GM23338 (cell line): ENCODE results near the gene BTN1A1. TPM values are rescaled to one million over a fixed set of nuclear protein-coding genes. Genes with fewer than 3 reads are reported as not detected.

Experiments
- ATAC-seq: fragments of 200-7000 bp; cut with Tn5 transposase; 3 replicates; pipeline ENCODE4 v1.9.1; 2020
- DNase-seq: peaks from one replicate; pipeline ENCODE4 v3.0.0-alpha.2; 2015; ENCODE audit warnings: low spot score
- H2AFZ ChIP-seq: fragments of 200-600 bp; sonication (generic); 2 replicates; pipeline ENCODE4 v1.8.0; 2016; ENCODE audit warnings: antibody characterized with exemption, mild to moderate bottlenecking, moderate library complexity
- H3F3A ChIP-seq: fragments of 200-600 bp; sonication (generic); replicated peaks from 2 replicates; pipeline ENCODE4 v1.8.0; 2017; ENCODE audit warnings: antibody characterized with exemption, mixed run types, low read depth
- H3K27ac ChIP-seq: fragments of 200-600 bp; sonication (generic); 2 replicates; pipeline ENCODE4 v1.6.1; 2016; ENCODE audit warnings: low read depth
- H3K27me3 ChIP-seq: fragments of 200-600 bp; sonication (generic); 2 replicates; pipeline ENCODE4 v1.8.0; 2016; ENCODE audit warnings: mild to moderate bottlenecking, mixed run types, moderate library complexity; ENCODE audit not compliant: insufficient read depth
- H3K36me3 ChIP-seq: fragments of 200-600 bp; sonication (generic); 2 replicates; pipeline ENCODE4 v1.8.0; 2016; ENCODE audit warnings: mild to moderate bottlenecking; ENCODE audit not compliant: insufficient read depth
- H3K4me1 ChIP-seq: fragments of 200-600 bp; sonication (generic); 2 replicates; pipeline ENCODE4 v1.8.0; 2016; ENCODE audit warnings: mild to moderate bottlenecking, moderate library complexity; ENCODE audit not compliant: insufficient read depth
- H3K4me2 ChIP-seq: fragments of 200-600 bp; sonication (generic); 2 replicates; pipeline ENCODE4 v1.7.1; 2017; ENCODE audit warnings: mixed run types
- H3K4me3 ChIP-seq: fragments of 200-600 bp; sonication (generic); 2 replicates; pipeline ENCODE4 v1.6.1; 2016; ENCODE audit warnings: mixed run types
- H3K79me2 ChIP-seq: fragments of 200-600 bp; sonication (generic); replicated peaks from 2 replicates; pipeline ENCODE4 v1.8.0; 2017; ENCODE audit warnings: mild to moderate bottlenecking; ENCODE audit not compliant: insufficient read depth
- H3K9me2 ChIP-seq: fragments of 200-600 bp; sonication (generic); 2 replicates; pipeline ENCODE4 v1.8.0; 2017; ENCODE audit not compliant: insufficient read depth
- H4K20me1 ChIP-seq: fragments of 200-600 bp; sonication (generic); replicated peaks from 2 replicates; pipeline ENCODE4 v1.8.0; 2017; ENCODE audit warnings: mild to moderate bottlenecking; ENCODE audit not compliant: insufficient read depth
- H3K27ac Mint-ChIP-seq: 2 replicates; pipeline ENCODE4 v1.8.0; 2020; ENCODE audit warnings: inconsistent platforms, mild to moderate bottlenecking, moderate library complexity, mixed read lengths
- H3K27me3 Mint-ChIP-seq: 3 replicates; pipeline ENCODE4 v1.8.0; 2022; ENCODE audit warnings: low read depth, mild to moderate bottlenecking, moderate library complexity, mixed read lengths, inconsistent platforms; ENCODE audit not compliant: insufficient read depth, poor library complexity
- H3K36me3 Mint-ChIP-seq: 3 replicates; pipeline ENCODE4 v1.8.0; 2021; ENCODE audit warnings: low read depth, mild to moderate bottlenecking, inconsistent platforms, moderate library complexity, mixed read lengths
- H3K4me1 Mint-ChIP-seq: 3 replicates; pipeline ENCODE4 v1.8.0; 2020; ENCODE audit warnings: mild to moderate bottlenecking, inconsistent platforms, mixed read lengths
- H3K4me3 Mint-ChIP-seq: 3 replicates; pipeline ENCODE4 v1.8.0; 2021; ENCODE audit warnings: moderate library complexity, mild to moderate bottlenecking, inconsistent platforms, mixed read lengths
- H3K9me3 Mint-ChIP-seq: 3 replicates; pipeline ENCODE4 v1.8.0; 2020; ENCODE audit warnings: moderate library complexity, mild to moderate bottlenecking, inconsistent platforms, mixed read lengths
- CREB1 ChIP-seq: fragments of 250-450 bp; sonication (Bioruptor Pico); IDR thresholded peaks from 2 replicates; pipeline ENCODE4 v1.5.0; 2020; ENCODE audit warnings: low read depth, mild to moderate bottlenecking, moderate library complexity
- ETS1 ChIP-seq: IDR thresholded peaks from 2 replicates; pipeline ENCODE4 v1.6.1; 2016; ENCODE audit warnings: antibody characterized with exemption
- EZH2 ChIP-seq: fragments of 200-600 bp; sonication (generic); IDR thresholded peaks from one replicate; pipeline ENCODE4 v1.8.0; 2017; ENCODE audit warnings: antibody characterized with exemption, mild to moderate bottlenecking, low read depth; ENCODE audit not compliant: unreplicated experiment
- EZH2phosphoT487 ChIP-seq: fragments of 200-600 bp; sonication (generic); IDR thresholded peaks from one replicate; pipeline ENCODE4 v1.8.1; 2018; ENCODE audit warnings: antibody characterized with exemption; ENCODE audit not compliant: unreplicated experiment
- NANOG ChIP-seq: IDR thresholded peaks from 2 replicates; pipeline ENCODE4 v1.6.1; 2016; ENCODE audit warnings: antibody characterized with exemption, borderline replicate concordance
- STAT1 ChIP-seq: IDR thresholded peaks from one replicate; pipeline ENCODE4 v1.6.1; 2016; ENCODE audit warnings: antibody characterized with exemption; ENCODE audit not compliant: unreplicated experiment
- ZNF114 ChIP-seq: fragments of 250-450 bp; sonication (Bioruptor Pico); IDR thresholded peaks from 2 replicates; pipeline ENCODE4 v1.5.0; 2020; ENCODE audit warnings: mild to moderate bottlenecking, moderate library complexity
- ZNF331 ChIP-seq: fragments of 250-450 bp; sonication (Bioruptor Pico); IDR thresholded peaks from 2 replicates; pipeline ENCODE4 v1.5.0; 2020; ENCODE audit warnings: low read depth, mild to moderate bottlenecking, moderate library complexity
- ZNF462 ChIP-seq: fragments of 250-450 bp; sonication (Bioruptor Pico); IDR thresholded peaks from 2 replicates; pipeline ENCODE4 v1.5.0; 2020; ENCODE audit warnings: mild to moderate bottlenecking, moderate library complexity
- polyA plus RNA-seq: library from polyadenylated mRNA; unstranded; fragments of >200 nt; fragmentation: Nextera tagmentation; extraction: Ambion mirVana; gene quantifications from 2 replicates; pipeline ENCODE4 v1.2.1, GENCODE V29; 2016
- total RNA-seq: library from RNA; depleted of rRNA; stranded (reverse); fragments of >200 nt; shearing (Covaris generic); gene quantifications from 2 replicates; pipeline ENCODE4 v1.2.3, GENCODE V29; 2014
- TF ChIP-seq, protein P1 (sequence below), 2 experiments: fragments of 200-600 bp in 1 of 2; sonication (generic) in 1 of 2; conservative IDR thresholded peaks; 2 replicates each; pipeline versions ENCODE4 v1.5.1 to v1.6.1; 2016 to 2017; ENCODE audit warnings: antibody characterized with exemption in 2 of 2, low read depth in 2 of 2, mild to moderate bottlenecking in 2 of 2, moderate library complexity in 1 of 2

The BTN1A1 gene
- total and polyA plus RNA-seq, 2 experiments from 2014 or later: 0.13 to 0.38 TPM

DNA sequence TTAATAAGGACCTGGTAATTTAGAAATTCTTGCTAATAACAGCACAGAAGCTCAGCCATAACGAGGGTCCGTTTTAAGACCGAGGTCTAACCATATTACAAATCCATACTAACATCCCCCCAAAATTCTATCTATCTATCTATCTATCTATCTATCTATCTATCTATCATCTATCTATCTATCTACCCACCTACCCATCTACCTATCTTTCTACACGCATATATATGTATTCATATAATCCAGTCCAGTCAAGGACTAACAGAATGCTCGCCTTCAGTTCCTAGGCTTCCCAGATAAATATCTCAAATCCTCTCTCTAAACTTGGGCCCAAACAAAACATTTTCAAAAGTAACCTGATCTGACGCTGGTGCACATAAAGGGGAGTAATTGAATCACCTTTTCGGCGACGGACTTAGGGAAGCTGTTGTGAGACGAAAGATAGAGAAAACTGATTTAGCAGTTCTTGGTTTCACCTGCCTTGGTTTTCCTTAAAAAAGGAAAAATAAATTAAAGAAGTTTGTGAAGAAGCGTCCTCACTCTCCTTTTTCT is 52.6 kb downstream of the BTN1A1 start:
- 0 out of 2 replicates have a peak overlapping the region, but pooled peaks have one; percentile 19 for H2AFZ ChIP-seq
- Mint-ChIP-seq H3K4me1 (peaks cover 14% of the 10 kb centered on the region; the same call in 2 of the 3 replicates), H3K9me3 (peaks cover 5% of the 10 kb centered on the region; the same call in 2 of the 3 replicates), H3K27ac (no peak overlapping the region), H3K27me3 (peaks cover 26% of the 10 kb centered on the region), H3K36me3 (no peaks in the 10 kb centered on the region), H3K4me3 (no peak overlapping the region)
- H3K4me1 ChIP-seq: no peaks in the 10 kb centered on the region
- DNase-seq: no peak
- 0 out of 2 replicates have a peak, but pooled peaks cover 2% of the 10 kb centered on the region for H3F3A ChIP-seq
- peak overlapping the region; percentile 70 for H3K4me3 ChIP-seq
- no peaks in the 10 kb centered on the region for H3K36me3 ChIP-seq
- no peaks in the 10 kb centered on the region for H4K20me1 ChIP-seq
- no peaks in the 10 kb centered on the region for H3K9me2 ChIP-seq
- ATAC-seq: no peak
- no peak overlapping the region for H3K27ac ChIP-seq
- peak overlapping the region; percentile 71 for H3K4me2 ChIP-seq
- no peak for TF ChIP-seq NANOG
- TF ChIP-seq CREB1: no peak
- TF ChIP-seq ETS1: no peak
- no peak for TF ChIP-seq ZNF331 (CRISPR knock-in tag)
- TF ChIP-seq ZNF462 (CRISPR knock-in tag): no peak
- no peak for TF ChIP-seq EZH2
- no peak for TF ChIP-seq ZNF114
- TF ChIP-seq, protein P1, sequence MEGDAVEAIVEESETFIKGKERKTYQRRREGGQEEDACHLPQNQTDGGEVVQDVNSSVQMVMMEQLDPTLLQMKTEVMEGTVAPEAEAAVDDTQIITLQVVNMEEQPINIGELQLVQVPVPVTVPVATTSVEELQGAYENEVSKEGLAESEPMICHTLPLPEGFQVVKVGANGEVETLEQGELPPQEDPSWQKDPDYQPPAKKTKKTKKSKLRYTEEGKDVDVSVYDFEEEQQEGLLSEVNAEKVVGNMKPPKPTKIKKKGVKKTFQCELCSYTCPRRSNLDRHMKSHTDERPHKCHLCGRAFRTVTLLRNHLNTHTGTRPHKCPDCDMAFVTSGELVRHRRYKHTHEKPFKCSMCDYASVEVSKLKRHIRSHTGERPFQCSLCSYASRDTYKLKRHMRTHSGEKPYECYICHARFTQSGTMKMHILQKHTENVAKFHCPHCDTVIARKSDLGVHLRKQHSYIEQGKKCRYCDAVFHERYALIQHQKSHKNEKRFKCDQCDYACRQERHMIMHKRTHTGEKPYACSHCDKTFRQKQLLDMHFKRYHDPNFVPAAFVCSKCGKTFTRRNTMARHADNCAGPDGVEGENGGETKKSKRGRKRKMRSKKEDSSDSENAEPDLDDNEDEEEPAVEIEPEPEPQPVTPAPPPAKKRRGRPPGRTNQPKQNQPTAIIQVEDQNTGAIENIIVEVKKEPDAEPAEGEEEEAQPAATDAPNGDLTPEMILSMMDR (conservative IDR thresholded peaks at IDR 0.05; ENCODE audit: low read depth in 2 of 2): no peak
- TF ChIP-seq STAT1: no peak
- no peak for TF ChIP-seq EZH2phosphoT487
- H3K27me3 ChIP-seq: no peaks in the 10 kb centered on the region
- no peaks in the 10 kb centered on the region for H3K79me2 ChIP-seq
